PC-3 (cell line): ENCODE measurements around the gene FITM2.

Source experiments
- CTCF ChIP-seq: fragments of 300-600 bp; sonication (generic); conservative IDR thresholded peaks from 2 replicates; pipeline ENCODE4 v1.5.1; 2017; ENCODE audit warnings: antibody characterized with exemption, low read depth, mild to moderate bottlenecking, low read length
- EZH2 ChIP-seq: fragments of 300-600 bp; sonication (generic); IDR thresholded peaks from one replicate; pipeline ENCODE4 v1.6.1; 2017; ENCODE audit warnings: antibody characterized with exemption, mild to moderate bottlenecking, low read length; ENCODE audit not compliant: unreplicated experiment
- EZH2phosphoT487 ChIP-seq: fragments of 300-600 bp; sonication (generic); IDR thresholded peaks from 2 replicates; pipeline ENCODE4 v1.6.1; 2018; ENCODE audit warnings: mild to moderate bottlenecking, antibody characterized with exemption, low read length, borderline replicate concordance

GRCh38 chr20:44302026-44302669 lies 8.9 kb downstream of the FITM2 start:
- TF ChIP-seq EZH2: no peak
- no peak for TF ChIP-seq EZH2phosphoT487
- TF ChIP-seq CTCF: no peak
